GM12801 (cell line): ENCODE measurements around the gene C20orf202.

Source experiments
- CTCF ChIP-seq: IDR thresholded peaks from one replicate; pipeline ENCODE4 v1.5.1; 2011; ENCODE audit warnings: control low read depth; ENCODE audit not compliant: insufficient read length; ENCODE audit errors: extremely low read depth

The C20orf202 gene

DNA sequence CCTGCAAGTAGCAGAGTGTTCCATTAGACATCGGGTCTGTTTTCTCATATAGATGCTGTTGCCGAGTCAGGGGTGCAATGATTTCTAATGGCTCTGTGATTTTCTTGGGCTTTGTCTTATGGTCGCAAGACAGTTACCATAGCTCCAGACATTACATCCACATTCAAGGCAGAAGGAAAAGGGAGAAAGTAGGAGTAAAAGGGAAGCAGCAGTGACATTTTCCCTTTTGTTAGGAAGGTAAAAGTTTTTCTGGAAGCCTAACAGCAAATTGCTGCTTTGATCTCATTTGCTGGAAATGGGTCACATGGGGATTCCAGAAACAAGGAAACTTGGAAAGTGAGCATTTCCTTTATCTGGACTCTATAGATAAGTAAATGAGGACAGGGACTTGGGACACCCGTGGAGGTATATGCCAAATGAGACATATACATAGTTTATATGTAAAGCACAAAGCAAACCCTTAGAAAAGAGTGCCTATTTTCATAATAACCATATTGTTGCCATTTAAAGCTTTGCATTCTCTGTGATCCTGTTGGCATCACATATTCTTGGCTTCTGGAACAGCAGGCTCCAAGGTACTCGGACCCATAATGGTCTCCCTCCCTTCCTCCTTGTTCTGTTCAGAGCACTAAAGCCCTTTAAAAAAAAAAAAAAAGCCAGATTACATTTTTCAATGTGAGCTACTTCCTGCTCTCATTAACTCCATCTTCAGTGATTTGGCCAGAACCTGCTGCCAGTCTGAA lies at the start of gene C20orf202:
C20orf202 (plus strand) TSS at position 693 of the 743 bp plus-strand sequence. CDS start 132 bp downstream, outside the sequence.
- no peak for TF ChIP-seq CTCF

DNA sequence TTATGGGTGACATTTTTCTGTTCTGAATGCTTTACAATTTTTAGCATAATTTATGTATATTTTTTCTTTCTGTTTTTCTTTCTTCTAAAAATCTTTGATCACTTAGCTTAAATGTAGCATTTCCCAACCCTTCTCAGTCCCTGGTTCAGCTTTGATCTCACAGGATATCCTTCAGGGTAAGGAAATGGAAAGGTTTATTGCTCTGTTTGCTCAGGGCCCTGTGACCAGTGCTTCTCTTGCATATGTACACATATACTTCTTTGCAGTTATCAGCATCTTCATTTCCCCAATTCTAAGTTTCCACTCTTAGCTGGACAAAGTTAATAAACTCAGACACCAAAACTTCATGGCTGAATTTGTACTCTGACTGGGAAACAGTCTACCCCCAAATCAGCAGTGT lies 49.0 kb upstream of the C20orf202 start:
- TF ChIP-seq CTCF = no peak

DNA sequence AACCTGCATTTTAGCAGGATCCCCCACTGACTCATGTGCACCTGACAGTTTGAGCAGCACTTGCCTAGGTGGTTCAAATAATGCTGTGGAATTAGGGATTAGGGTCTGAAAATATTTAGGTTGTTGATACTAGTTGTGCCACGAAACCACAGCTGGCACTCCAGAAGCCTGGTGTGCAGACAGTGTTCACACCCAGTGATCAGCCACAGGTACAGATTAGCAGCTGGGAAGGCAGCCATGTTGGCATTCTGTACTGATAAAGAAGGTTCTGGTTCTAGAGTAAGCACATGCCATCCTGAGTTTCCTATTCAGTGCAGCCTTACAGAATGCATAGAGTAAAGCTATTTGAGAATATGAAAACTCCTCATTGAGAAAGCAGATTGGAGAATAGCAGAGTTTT lies 48.6 kb upstream of the C20orf202 start:
- TF ChIP-seq CTCF = no peak

DNA sequence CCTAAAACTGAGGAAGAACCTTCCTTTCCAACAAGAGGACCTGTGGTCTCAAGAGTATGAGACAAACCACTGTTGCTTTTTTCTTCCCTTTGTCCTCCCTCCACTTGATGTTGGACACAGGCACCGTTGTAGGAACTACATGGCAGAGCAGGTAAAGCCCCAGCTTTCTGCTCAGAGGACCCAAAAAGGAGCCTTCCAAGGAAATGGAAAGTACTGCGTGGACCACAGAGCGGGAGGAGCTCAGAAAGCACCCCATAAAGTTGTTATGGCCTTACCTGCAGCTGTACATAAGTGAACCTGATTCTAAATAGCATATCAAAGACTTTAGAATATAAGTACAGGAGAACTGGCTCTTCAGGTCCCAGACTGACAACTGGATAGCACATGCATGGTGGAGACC lies 47.9 kb upstream of the C20orf202 start:
- no peak for TF ChIP-seq CTCF

DNA sequence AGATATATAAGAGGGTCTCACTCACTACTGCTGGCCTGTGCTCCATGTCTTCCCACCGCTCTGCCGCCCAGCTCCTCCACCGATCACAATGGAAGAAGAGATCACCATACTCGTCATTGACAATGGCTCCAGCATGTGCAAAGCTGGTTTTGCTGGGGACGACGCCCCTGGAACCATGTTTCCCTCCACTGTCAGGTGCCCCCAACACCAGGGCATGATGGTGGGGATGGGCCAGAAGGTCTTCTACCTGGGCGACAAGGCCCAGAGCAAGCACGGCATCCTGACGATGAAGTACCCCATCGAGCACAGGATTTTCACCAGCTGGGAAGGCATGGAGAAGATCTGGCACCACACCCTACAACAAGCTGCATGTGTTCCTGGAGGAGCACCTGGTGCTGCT lies 42.8 kb upstream of the C20orf202 start:
- TF ChIP-seq CTCF = no peak

- TF ChIP-seq CTCF = no peak
Measured at GRCh38 chr20:1160991-1161390, 42.3 kb upstream of the C20orf202 start.

DNA sequence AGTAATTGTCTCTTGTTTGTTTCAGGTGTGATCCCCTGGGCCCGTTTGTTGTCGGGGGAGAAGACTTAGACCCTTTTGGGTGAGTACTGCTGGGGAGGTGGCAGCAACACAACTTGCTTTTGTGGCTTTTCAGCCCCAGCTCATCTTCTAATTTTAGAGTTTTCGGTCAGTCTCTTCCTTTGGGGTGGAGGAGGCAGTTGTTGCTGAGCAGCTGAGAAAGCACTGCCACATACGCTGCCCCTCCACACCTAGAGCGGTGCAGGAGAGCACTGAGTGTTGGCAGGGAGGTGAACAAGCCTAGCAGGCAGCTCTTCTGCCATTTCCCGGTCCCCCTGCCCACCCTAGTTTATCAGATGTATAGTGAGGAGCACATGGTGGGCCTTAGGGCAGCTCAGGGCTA lies 40.1 kb upstream of the C20orf202 start:
- TF ChIP-seq CTCF = no peak

GRCh38 chr20:1163653-1164052 lies 39.6 kb upstream of the C20orf202 start:
- TF ChIP-seq CTCF = no peak
